GM19035 (cell line): ENCODE measurements around the gene HELQ.
"Not testable (repeated sequence)": the region's sequence is repeated elsewhere in the genome, so short reads cannot be mapped to it uniquely, and the experiment has no call there.

Experiments
- ATAC-seq: cut with Tn5 transposase; IDR thresholded peaks from one replicate; pipeline ENCODE4 v1.9.1; 2021; ENCODE audit not compliant: unreplicated experiment

The HELQ gene

GRCh38 chr4:83455281-83456183 lies at the start of gene HELQ, which contains the start of gene MRPS18C:
Gene HELQ, minus strand, starts transcription at chr4:83455823. Its CDS starts 130 bp downstream, at chr4:83455693.
Gene MRPS18C, plus strand, starts transcription at chr4:83456058. Its CDS starts 20 bp downstream, at chr4:83456078.
- peak; percentile 97 for ATAC-seq

- ATAC-seq, result no peak
Observed at GRCh38 chr4:83504996-83505395, 49.4 kb upstream of the HELQ start.

GRCh38 chr4:83504503-83504902 lies 48.9 kb upstream of the HELQ start:
- no peak for ATAC-seq

- no peak for ATAC-seq
Observed at GRCh38 chr4:83503974-83504373, 48.4 kb upstream of the HELQ start.

GRCh38 chr4:83501671-83502070 lies 46.0 kb upstream of the HELQ start:
- ATAC-seq, result not testable (repeated sequence)

GRCh38 chr4:83498187-83498586 lies 42.6 kb upstream of the HELQ start:
- no peak for ATAC-seq

GRCh38 chr4:83496085-83496917 lies 40.7 kb upstream of the HELQ start:
- ATAC-seq, result not testable (repeated sequence)

- no peak for ATAC-seq
Observed at GRCh38 chr4:83490876-83491450, 35.3 kb upstream of the HELQ start.

GRCh38 chr4:83489711-83490326 lies 34.2 kb upstream of the HELQ start:
- ATAC-seq, result no peak

- no peak for ATAC-seq
Observed at GRCh38 chr4:83486457-83487129, 31.0 kb upstream of the HELQ start.

GRCh38 chr4:83484500-83485461 lies 29.2 kb upstream of the HELQ start, which contains the start of gene ABRAXAS1:
Gene ABRAXAS1, minus strand, starts transcription at chr4:83485100. Its CDS starts 28 bp downstream, at chr4:83485072.
- ATAC-seq, result peak; percentile 96

- no peak for ATAC-seq
Observed at GRCh38 chr4:83473966-83474365, 18.3 kb upstream of the HELQ start.

- ATAC-seq, result no peak
Observed at GRCh38 chr4:83473423-83473822, 17.8 kb upstream of the HELQ start.

- ATAC-seq, result no peak
Observed at GRCh38 chr4:83456184-83456501, 520 bp upstream of the HELQ start.

GRCh38 chr4:83454686-83455085 lies 937 bp downstream of the HELQ start:
- ATAC-seq, result no peak

GRCh38 chr4:83449009-83449408 lies 6.6 kb downstream of the HELQ start:
- no peak for ATAC-seq

- no peak for ATAC-seq
Observed at GRCh38 chr4:83440899-83441298, 14.7 kb downstream of the HELQ start.

- ATAC-seq, result no peak
Observed at GRCh38 chr4:83440148-83440814, 15.3 kb downstream of the HELQ start.

- no peak for ATAC-seq
Observed at GRCh38 chr4:83438719-83439118, 16.9 kb downstream of the HELQ start.
